Esophagus muscularis mucosa (tissue), 4 donors: ENCODE data around the gene ENG. TPM values are rescaled to one million over a fixed set of nuclear protein-coding genes. Genes with fewer than 3 reads are reported as not detected.

Experiments
- DNase-seq: peaks from one replicate; pipeline ENCODE4 v3.0.0-alpha.2; 2017; ENCODE audit errors: extremely low spot score
- H3K27ac ChIP-seq, 4 donors: fragments of 200-600 bp; sonication (generic); replicated peaks in 1 of 4; 1 replicate in 3 of 4; 2 replicates in 1 of 4; pipeline ENCODE4 v1.5.1; 2016 to 2019; ENCODE audit warnings: mild to moderate bottlenecking in 1 of 4
- H3K27me3 ChIP-seq, 4 donors: fragments of 200-600 bp; sonication (generic); one replicate each; pipeline versions ENCODE4 v1.5.1 to v1.6.0; 2016 to 2019
- H3K36me3 ChIP-seq, 4 donors: fragments of 200-600 bp; sonication (generic); one replicate each; pipeline ENCODE4 v1.5.1; 2016 to 2019
- H3K4me1 ChIP-seq, 4 donors: fragments of 200-600 bp; sonication (generic); one replicate each; pipeline ENCODE4 v1.5.1; 2016 to 2019
- H3K4me3 ChIP-seq, 4 donors: fragments of 200-600 bp; sonication (generic); 1 replicate in 2 of 4; 2 replicates in 2 of 4; pipeline ENCODE4 v1.5.1; 2016 to 2019; ENCODE audit warnings: mild to moderate bottlenecking in 4 of 4, moderate library complexity in 1 of 4
- H3K9me3 ChIP-seq, 4 donors: fragments of 200-600 bp; sonication (generic); 1 replicate in 3 of 4; 2 replicates in 1 of 4; pipeline ENCODE4 v1.5.1; 2016 to 2019
- EP300 ChIP-seq: sonication (generic); formaldehyde crosslinking; IDR thresholded peaks from one replicate; pipeline ENCODE4 v1.6.1; 2017; ENCODE audit warnings: antibody characterized with exemption
- POLR2A ChIP-seq: fragments of 450-650 bp; IDR thresholded peaks from one replicate; pipeline ENCODE4 v1.6.1; 2017; ENCODE audit warnings: antibody characterized with exemption, moderate library complexity, mild to moderate bottlenecking, low read depth
- POLR2AphosphoS5 ChIP-seq, 2 donors: sonication (generic); formaldehyde crosslinking; IDR thresholded peaks; one replicate each; pipeline ENCODE4 v1.6.1; 2017; ENCODE audit warnings: antibody characterized with exemption in 2 of 2
- WGBS: methylation state at CpG from one replicate; pipeline ENCODE4 v1.1.5; 2018; 5-methylcytosine and 5-hydroxymethylcytosine counted together
- intact Hi-C: fragments of 100-400 bp; cut with DNase I; formaldehyde crosslinking; loops from one replicate; pipeline ENCODE4 v1.15.1; 2023
- total RNA-seq, 4 donors: library from RNA; depleted of rRNA; stranded (reverse); fragments of >200 nt; gene quantifications; one replicate each; pipeline versions ENCODE4 v1.1.0 to v1.2.1, GENCODE V29; 2016
- TF ChIP-seq, protein P1 (sequence below), 3 experiments: fragments of 200-600 bp in 2 of 3; fragments of 450-650 bp in 1 of 3; sonication (generic) in 2 of 3; IDR thresholded peaks; one replicate each; pipeline ENCODE4 v1.5.1; 2017 to 2019; ENCODE audit warnings: antibody characterized with exemption in 3 of 3, mild to moderate bottlenecking in 2 of 3, moderate library complexity in 1 of 3

Gene ENG
- total RNA-seq, 4 donors from 2014 or later = 36.5 to 91.2 (median 78.3) TPM

DNA sequence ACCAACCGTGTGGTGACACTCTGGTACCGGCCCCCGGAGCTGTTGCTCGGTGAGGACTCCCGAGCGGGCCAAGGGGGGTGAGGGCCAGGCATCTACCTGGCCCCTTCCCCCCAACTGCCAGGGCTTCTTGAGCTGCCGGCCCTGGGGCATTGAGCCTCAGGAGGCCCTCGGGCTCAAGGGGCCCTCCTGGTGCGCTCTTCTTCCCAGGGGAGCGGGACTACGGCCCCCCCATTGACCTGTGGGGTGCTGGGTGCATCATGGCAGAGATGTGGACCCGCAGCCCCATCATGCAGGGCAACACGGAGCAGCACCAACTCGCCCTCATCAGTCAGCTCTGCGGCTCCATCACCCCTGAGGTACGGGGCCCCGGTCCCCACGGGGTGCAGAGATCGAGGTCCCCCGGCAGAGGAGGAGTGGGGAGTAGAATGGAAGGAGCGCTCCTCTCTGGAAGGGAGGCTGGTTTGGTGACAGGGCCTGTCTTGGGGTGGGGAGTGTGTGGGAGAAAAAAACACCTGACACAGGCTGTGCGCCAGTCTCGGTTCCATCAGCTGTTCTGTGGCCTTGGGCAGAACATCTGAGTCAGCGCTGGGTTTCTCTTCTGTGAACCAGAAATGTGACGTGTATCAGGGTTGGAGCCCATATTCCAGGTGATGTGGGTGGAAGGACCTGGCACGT is 66.0 kb downstream of the ENG start:
- peaks cover 54 to 65% (median 62%) of the 10 kb centered on the region in 4 donors for H3K36me3 ChIP-seq
- no peak for DNase-seq

DNA sequence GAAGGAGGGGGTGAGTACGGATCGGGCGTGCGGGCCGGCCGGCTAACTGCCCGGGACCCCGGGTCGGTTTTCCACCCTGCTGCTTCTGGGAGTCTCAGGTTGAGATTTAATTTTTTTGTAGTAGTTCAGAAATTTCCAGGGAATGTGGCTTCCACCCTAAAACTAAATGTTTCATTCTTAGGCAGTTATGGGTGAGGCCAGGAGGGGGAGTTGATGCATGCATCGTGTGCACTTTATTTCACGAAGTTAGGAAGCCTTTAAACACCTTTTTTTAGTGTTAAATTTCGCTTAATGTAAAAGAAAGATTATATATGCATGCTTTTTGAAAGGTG is 67.7 kb downstream of the ENG start:
- WGBS = 1% methylated on average over 12 of the region's 12 CpGs
- Histone ChIP-seq H3K36me3 (peaks cover 46 to 52% (median 49%) of the 10 kb centered on the region in 4 donors), H3K9me3 (no peaks in the 10 kb centered on the region), H3K4me3 (peak overlapping the region; percentile 73 to 99 (median 87)), H3K27me3 (no peaks in the 10 kb centered on the region), H3K27ac (peak overlapping the region; percentile 92 to 98 (median 97)), H3K4me1 (peaks cover 50 to 58% (median 52%) of the 10 kb centered on the region in 4 donors)
- no peak for DNase-seq
- intact Hi-C loops = loop anchor here (5.0 kb wide), 2 partner anchors 86 to 136 kb away; no protein-coding TSS in a partner anchor
- no peak for TF ChIP-seq EP300
- TF ChIP-seq, protein P1, sequence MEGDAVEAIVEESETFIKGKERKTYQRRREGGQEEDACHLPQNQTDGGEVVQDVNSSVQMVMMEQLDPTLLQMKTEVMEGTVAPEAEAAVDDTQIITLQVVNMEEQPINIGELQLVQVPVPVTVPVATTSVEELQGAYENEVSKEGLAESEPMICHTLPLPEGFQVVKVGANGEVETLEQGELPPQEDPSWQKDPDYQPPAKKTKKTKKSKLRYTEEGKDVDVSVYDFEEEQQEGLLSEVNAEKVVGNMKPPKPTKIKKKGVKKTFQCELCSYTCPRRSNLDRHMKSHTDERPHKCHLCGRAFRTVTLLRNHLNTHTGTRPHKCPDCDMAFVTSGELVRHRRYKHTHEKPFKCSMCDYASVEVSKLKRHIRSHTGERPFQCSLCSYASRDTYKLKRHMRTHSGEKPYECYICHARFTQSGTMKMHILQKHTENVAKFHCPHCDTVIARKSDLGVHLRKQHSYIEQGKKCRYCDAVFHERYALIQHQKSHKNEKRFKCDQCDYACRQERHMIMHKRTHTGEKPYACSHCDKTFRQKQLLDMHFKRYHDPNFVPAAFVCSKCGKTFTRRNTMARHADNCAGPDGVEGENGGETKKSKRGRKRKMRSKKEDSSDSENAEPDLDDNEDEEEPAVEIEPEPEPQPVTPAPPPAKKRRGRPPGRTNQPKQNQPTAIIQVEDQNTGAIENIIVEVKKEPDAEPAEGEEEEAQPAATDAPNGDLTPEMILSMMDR (IDR thresholded peaks at IDR 0.05) = peak; percentile 12 to 42 (median 16)

More for the DNA sequence above, 66.0 kb downstream of the ENG start:
- Histone ChIP-seq H3K4me3 (no peak overlapping the region), H3K27ac (peak overlapping the region in 1 of 4 donors; percentile 31), H3K4me1 (peaks cover 44 to 61% (median 56%) of the 10 kb centered on the region in 4 donors), H3K9me3 (no peaks in the 10 kb centered on the region), H3K27me3 (no peaks in the 10 kb centered on the region)
- TF ChIP-seq, protein P1 (IDR thresholded peaks at IDR 0.05) = no peak
- TF ChIP-seq EP300 = no peak
- TF ChIP-seq POLR2A = no peak
- TF ChIP-seq POLR2AphosphoS5 (IDR thresholded peaks at IDR 0.05) = no peak
- intact Hi-C loops = loop anchor here (5.0 kb wide), 2 partner anchors 84 to 134 kb away; no protein-coding TSS in a partner anchor
- 87% methylated on average over 16 of the region's 26 CpGs for WGBS

DNA sequence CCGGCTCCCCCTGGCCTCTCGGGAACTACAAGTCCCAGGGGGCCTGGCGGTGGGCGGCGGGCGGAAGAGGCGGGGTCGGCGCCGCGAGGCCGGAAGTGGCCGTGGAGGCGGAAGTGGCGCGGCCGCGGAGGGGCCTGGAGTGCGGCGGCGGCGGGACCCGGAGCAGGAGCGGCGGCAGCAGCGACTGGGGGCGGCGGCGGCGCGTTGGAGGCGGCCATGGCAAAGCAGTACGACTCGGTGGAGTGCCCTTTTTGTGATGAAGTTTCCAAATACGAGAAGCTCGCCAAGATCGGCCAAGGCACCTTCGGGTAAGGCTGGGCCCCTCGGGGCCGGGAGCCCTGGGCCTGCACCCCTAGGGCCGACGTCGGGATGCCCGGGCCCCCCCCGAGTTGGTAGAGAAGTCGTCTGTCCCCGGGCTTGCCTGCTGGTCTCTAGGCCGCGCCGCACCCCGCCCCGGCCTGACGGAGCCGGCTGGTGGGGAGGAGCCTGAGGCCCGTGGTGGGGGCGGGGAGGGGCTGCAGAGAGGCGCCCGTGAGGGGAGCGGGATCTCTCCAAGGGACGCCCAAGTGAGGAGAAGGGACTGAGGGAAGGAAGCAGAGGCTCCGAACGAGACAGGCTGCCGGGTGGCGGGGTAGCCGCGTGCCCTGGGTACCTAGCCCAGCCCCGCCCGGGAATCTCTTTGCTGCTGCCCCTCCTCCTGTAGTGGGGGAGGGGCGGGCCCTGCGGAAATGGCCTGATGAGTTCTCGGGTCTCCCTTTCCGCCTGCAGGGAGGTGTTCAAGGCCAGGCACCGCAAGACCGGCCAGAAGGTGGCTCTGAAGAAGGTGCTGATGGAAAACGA is 68.3 kb downstream of the ENG start, which contains the start of gene CDK9:
CDK9 (plus strand) TSS at position 102 of the 840 bp plus-strand sequence; CDS start at position 217, 115 bp downstream.
- Histone ChIP-seq H3K9me3 (no peaks in the 10 kb centered on the region), H3K4me1 (peaks cover 50 to 58% (median 52%) of the 10 kb centered on the region in 4 donors), H3K36me3 (peaks cover 40 to 46% (median 43%) of the 10 kb centered on the region in 4 donors), H3K4me3 (peak within 1 kb of the TSS; percentile 73 to 99 (median 87)), H3K27ac (peak within 1 kb of the TSS; percentile 92 to 98 (median 97)), H3K27me3 (no peaks in the 10 kb centered on the region)
- peak; percentile 81 to 86 for TF ChIP-seq POLR2AphosphoS5 (IDR thresholded peaks at IDR 0.05)
- no peak for TF ChIP-seq EP300
- TF ChIP-seq, protein P1 (IDR thresholded peaks at IDR 0.05) = no peak
- peak; percentile 82 for TF ChIP-seq POLR2A
- 2% methylated on average over 14 of the region's 75 CpGs for WGBS
- intact Hi-C loops = loop anchor here (1.0 to 5.0 kb wide), 3 partner anchors 51 to 136 kb away; partner anchors contain the start of gene TOR2A
- DNase-seq = peak; percentile 96

DNA sequence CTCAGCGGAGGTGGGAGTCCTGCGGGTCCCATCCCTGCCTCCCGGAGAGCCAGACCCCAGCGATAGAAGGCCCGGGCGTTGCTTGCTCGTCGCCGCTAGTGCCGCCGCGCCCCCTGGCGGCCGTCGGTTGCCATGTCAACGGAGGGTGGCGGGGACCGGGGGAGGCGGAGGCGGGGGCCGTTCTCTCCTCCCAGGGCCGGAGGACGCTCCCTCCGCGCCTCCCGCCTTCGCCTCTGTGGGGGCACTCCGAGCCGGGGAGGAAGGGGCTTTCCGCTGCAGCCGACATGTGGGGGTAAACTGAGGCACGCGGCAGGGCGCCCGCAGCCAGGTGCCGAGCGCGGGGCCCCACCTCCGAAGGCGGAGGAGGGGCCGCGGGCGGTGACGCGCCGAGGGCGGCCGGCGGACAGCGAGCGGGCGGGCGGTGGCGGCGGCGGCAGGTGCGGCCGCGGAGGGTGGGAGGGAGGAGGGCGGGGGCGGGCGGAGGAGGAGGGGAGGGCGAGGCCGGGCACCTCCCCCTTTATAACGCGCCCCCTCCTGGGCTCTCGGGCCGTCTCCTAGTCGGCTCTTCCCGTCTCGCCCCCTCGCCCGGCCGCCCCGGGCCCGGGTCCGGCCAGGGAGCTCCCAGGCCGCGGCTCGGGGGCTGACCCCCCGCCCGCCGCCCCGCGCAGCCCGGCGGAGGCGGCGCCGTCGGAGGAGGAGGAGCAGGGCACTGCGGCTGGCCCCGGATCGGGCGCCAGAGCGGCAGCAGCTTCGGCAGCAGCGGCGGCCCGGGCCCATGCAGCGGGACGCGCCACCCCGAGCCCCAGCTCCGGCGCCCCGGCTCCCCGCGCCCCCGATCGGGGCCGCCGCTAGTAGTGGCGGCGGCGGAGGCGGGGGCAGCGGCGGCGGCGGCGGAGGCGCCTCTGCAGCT is 69.2 kb downstream of the ENG start:
- H3K4me1 ChIP-seq = peaks cover 47 to 58% (median 49%) of the 10 kb centered on the region in 4 donors
- peaks cover 31 to 37% (median 34%) of the 10 kb centered on the region in 4 donors for H3K36me3 ChIP-seq
- H3K27me3 ChIP-seq = no peaks in the 10 kb centered on the region
- H3K27ac ChIP-seq = peak overlapping the region; percentile 92 to 98 (median 97)
- WGBS = 0% methylated on average over 8 of the region's 123 CpGs
- TF ChIP-seq, protein P1 (IDR thresholded peaks at IDR 0.05) = peak; percentile 94 to 99 (median 99)
- TF ChIP-seq POLR2AphosphoS5 (IDR thresholded peaks at IDR 0.05) (peak in 1 of 2 donors; percentile 45), POLR2A (no peak)
- DNase-seq = peak; percentile 97
- H3K9me3 ChIP-seq = no peaks in the 10 kb centered on the region
- intact Hi-C loops = loop anchor here (1.0 to 5.0 kb wide), 3 partner anchors 50 to 137 kb away; partner anchors contain the start of gene TOR2A
- peak overlapping the region; percentile 73 to 99 (median 87) for H3K4me3 ChIP-seq
